NCI-H524 treated with DMSO at 0.1 percent for 48 hours (cell line): ENCODE data around the gene MAN1B1.

Experiments
- DNase-seq: peaks from one replicate; lab custom pipeline; 2025; lab: John Stamatoyannopoulos, UW

Gene MAN1B1

DNA sequence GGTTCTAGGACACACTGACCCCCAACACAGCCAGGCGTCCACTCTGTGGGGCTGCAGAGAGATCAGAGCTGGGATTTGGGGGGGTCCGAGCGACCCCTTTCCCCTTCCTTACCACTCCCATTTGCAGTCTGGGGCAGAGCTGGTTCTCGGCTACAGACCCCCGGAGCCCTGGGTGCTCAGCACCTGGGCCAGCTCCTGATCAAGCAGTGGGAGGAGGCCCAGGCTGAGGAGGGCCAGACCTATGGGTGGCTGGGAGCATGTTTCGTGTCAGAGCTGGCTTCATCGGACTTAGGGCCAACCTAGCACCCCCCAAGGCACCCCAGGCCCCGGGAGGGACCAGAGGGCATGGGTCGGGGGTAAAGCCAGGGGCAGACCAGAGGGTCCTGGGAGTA is 59.7 kb downstream of the MAN1B1 start:
- DNase-seq, result no peak

DNA sequence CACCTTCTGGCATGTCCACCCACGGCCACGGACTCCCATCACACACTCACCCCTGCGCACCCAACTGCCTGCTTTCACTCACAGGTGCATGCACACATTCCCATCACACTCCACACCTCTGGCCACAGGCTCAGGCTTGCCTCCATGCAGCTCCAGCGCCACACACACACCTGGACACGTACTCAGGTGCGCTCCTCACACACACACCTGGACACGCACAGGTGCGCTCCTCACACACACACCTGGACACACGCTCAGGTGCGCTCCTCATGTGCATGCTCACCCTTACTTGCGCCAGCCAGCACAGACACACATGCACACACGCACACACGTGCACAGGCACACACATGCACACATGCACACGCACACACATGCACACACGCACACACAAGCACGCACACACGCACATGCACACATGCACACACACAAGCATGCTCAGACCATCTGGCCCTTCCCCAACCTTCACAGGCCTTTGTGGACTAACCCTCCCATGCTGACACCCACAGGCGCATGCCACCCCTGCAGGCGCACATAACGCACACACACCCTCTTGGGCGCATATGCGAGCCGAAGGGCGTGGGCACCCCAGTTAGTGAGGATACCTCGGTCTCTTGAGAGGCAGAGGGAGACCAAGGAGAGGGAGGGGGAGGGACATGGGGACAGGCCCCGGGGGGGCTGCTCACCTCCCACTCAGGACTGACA is 60.5 kb downstream of the MAN1B1 start:
- DNase-seq, result no peak

DNA sequence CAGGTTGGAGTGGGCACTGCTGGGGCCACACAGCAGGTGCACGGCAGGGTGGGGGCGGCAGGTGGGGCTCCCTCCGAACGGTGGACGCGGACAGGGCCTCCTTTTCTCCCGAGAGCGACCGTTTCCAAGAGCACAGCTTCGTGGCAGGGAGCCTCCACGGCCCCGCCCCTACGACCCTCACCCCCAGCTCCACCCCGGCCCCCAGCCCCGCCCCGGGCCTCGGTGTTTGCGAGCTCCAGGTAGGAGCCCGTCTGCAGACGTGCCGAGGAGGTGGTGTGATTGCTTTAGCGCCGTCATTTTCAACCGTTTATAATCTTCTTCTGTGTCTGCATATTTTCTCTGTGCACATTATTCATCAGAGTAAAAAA is 61.0 kb downstream of the MAN1B1 start:
- DNase-seq, result no peak

DNA sequence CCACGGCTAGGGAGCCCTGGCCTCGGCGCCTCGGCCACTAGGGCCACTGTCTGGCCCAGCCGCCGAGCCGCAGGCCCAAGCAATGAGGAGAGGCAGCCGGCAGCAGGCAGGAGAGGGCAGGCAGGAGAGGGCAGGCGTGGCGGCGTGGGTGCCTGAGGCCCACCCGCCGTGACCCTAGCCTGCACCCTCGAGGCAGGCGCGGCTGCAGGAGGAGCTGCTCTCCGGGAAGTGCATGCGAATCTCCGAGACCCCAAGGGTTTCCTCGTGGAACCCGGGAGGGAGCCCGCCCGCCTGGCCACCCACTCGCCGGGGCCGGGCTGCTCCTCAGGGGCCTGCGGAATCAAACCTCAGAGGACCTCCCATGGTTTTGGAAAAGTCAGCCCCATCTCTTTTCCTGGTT is 61.5 kb downstream of the MAN1B1 start:
- DNase-seq, result no peak

DNA sequence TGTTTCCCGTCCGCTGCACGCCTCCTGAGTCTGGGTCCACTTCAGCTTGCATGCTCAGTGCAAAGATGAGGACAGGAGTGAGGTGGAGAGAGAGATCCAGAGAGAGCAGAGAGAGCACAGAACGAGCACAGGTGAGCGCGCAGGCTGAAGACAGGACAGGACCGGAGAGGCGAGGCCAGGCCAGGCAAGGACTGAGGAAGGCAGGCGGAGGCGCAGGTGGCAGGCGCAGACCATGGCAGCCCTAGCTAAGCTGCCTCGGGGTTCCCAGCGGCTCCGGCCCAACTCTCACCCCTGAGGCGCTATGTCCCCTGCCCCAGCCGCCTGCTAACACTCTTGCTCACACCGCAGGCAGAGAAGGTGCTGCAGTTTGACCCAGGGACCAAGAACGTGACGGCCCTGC is 61.9 kb downstream of the MAN1B1 start:
- DNase-seq, result no peak

DNA sequence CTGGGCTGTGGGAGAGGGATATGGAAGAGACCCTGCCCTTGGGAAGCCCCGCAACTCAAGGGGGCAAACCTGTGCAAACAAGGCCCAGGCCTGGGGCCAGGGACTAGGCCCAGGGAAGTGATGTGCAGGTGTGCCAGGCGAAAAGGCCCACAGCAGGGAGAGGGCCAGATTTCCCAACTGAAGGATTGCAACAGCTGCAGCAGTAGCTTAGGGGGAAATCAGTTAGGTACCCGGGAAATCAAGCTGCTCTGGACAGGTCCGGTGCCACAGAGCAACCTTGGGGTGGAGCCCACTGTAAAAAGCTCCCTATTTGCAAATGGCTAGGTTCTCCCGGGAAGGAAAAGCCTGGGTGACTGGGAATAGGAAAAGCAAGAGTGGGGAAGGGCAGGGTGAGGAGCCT is 62.6 kb downstream of the MAN1B1 start:
- no peak for DNase-seq

DNA sequence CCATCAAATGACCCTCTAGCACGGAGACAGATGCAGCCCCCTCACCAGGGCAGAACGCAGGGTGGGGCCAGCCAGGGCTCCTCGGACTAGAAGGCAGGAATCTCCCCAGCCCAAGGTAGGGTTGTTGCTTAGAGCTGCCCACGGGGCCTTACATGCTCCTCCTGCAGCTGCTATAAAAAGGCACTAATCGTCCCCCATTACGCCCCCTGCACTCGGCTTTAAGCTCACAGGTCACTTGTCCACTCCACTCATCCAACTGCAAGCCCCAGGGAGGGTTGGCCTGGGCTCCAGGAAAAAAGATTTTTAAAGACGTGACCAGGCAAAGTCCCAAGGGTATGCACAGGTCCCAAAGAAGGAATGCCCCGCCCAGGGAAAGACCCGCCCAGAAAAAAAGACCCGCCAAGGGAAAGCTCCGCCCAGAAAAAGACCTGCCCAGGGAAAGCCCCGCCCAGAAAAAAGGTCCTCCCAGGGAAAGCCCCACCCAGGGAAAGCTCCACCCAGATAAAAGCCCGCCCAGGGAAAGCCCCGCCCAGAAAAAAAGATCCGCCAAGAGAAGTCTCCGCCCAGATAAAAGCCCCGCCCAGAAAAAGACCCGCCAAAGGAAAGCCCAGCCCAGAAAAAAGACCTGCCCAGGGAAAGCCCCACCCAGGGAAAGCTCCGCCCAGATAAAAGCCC is 63.3 kb downstream of the MAN1B1 start:
- DNase-seq, result no peak

DNA sequence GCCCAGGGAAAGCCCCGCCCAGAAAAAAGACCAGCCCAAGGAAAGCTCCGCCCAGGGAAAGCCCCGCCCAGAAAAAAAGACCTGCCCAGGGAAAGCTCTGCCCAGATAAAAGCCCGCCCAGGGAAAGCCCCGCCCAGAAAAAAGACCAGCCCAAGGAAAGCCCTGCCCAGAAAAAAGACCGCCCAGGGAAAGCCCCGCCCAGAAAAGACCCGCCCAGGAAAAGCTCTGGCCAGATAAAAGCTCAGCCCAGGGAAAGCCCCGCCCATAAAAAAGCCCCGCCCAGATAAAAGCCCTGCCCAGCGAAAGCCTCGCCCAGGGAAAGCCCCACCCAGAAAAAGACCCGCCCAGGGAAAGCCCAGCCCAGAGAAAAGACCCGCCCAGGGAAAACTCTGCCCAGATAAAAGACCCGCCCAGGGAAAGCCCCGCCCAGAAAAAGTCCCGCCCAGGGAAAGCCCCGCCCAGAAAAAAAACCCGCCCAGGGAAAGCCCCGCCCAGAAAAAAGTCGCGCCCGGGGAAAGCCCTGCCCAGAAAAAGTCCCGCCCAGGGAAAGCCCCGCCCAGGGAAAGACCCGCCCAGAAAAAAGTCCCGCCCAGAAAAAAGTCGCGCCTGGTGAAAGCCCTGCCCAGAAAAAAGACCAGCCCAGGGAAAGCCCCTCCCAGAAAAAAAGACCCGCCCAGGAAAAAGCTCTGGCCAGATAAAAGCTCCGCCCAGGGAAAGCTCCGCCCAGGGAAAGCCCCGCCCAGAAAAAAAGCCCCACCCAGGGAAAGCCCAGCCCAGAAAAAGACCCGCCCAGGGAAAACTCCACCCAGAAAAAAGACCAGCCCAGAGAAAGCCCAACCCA is 64.1 kb downstream of the MAN1B1 start:
- DNase-seq, result no peak

DNA sequence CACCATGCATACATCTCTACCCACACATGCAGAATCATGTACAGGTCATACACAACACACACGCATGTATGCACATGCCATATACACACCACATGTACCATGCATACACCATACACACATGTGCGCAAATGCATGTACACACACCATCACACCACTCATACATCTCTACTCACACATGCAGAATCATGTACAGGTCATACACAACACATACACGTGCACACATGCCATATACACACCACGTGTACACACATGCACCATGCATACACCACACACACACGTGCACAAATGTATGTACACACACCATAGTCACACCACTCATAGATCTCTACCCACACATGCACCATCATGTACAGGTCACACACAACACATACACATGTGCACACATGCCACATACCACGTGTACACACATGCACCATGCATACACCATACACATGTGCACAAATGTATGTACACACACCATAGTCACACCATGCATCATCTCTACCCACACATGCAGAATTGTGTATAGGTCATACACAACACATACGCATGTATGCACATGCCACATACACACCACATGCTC is 66.1 kb downstream of the MAN1B1 start:
- no peak for DNase-seq

DNA sequence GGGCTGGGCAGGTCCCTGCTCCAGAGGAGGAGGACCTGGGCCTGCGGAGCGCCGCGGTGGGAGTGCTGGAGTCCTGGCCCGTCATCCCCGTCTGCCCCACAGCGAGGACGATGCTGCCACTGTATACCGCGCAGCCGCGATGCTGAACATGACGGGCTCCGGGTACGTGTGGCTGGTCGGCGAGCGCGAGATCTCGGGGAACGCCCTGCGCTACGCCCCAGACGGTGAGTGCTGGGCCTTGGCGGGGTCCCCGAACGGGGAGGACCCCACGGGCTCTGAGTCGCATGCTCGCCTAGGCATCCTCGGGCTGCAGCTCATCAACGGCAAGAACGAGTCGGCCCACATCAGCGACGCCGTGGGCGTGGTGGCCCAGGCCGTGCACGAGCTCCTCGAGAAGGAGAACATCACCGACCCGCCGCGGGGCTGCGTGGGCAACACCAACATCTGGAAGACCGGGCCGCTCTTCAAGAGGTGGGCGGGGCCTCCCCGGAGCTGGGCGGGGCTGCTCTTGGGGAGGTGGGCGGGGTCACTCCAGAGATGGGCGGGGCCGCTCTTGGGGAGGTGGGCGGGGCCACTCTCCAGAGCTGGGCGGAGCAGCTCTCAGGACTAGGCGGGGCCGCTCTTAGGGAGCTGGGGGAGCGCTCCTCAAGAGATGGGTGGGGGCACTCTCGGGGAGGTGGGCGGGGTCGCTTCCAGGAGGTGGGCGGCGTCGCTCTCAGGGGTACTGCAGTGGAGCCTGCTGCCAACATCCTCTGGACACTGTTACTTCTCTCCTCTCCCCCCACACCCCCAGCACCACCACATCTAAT is 70.0 kb downstream of the MAN1B1 start:
- no peak for DNase-seq

DNA sequence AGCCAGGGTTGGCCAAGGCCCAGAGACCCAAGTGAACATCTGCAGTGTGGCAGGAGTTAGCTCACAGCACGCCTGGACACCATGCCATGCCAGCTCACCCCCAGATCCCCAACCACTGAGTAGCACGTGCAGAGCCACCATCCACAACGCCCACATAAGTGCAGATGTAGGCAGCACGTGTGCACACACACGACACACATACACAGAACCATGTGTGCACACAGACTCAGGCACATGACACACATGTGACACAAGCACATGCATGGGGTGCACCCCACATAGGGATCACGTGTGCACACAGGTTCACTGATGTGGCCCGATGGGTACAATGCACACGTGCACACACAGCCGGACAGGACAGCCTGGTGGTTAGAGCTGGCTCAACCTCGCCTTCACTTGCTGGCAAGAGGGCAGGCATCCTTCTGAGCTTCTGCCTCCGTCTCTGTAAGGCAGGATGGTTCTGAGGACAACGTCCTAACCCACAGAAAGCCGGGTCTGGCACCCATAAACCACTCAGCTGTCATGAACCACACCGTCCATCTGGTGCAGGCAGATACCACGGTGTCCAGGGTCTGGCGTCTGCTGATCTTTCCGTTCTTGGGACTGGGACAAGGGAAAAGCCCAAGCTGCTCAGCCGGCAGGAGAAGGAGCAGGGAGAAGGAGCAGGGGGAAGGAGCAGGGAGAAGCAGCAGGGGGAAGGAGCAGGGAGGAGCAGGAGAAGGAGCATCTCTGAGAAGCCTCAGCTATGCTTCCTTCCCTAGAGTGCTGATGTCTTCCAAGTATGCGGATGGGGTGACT is 71.0 kb downstream of the MAN1B1 start:
- no peak for DNase-seq

DNA sequence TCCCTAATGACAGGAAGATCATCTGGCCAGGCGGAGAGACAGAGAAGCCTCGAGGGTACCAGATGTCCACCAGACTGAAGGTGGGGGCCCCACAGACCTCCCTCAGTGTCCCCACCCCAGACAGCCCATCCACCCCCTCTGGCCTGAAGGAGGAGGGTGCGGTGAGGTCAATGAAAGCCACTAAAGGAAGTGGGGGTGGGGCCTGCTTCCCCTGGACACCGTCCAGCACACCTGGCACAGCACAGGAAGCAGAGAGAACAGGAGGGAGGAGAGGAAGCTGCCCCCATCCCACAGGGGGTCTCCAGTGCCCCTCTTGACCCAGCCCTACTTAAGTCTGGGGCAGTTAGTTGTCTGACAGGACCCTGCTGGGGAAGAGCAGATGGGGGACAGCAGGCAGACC is 71.8 kb downstream of the MAN1B1 start:
- DNase-seq, result no peak
